ENCODE results near the gene TRIM8.

Gene TRIM8

GRCh38 chr10:102624751-102625645 is 19.3 kb upstream of the TRIM8 start:
- no peaks in the 10 kb centered on the region for H3K27me3 ChIP-seq (ENCODE audit: control insufficient read depth, low read length)
- no peaks in the 10 kb centered on the region for H3K79me2 ChIP-seq (ENCODE audit: control insufficient read depth, low read length)

DNA sequence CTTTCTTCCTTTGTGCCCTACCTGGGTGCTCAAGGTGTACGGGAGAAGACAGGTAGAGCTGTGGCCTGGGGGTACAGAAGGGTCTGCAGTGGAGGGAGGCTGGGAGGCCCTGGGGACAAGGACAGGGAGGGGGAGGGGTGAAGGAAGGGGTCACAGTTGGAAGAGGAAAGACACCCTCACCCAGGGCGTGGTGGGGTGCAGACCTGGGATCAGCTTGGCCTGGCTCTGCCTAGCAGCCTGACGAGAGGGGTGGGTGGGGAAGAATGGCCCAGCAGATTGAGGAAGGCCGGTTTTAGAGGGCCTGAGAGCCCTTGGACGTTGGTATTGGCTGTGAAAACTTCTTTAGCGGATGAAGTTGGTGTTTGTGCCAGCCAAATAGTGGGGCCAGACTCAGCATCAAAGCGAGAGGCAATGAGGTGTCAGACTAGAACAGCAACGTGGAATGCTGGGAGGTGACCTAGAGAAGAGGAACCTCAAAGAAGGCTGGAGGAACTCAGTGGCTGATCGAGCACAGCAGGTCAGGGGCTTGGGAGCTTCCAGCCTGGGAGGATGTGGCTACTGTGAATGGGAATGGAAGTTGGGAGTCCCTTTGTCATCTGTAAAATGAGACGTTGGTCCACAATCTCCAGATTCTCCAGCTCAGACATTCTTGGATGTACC is 18.1 kb upstream of the TRIM8 start:
- Histone ChIP-seq H3K79me2 (ENCODE audit: control insufficient read depth, low read length) (no peaks in the 10 kb centered on the region), H3K4me1 (ENCODE audit: control insufficient read depth, low read length) (no peaks in the 10 kb centered on the region), H3K9me3 (ENCODE audit: control insufficient read depth, insufficient read depth, low read length) (no peaks in the 10 kb centered on the region), H3K4me2 (ENCODE audit: low read length) (no peak overlapping the region), H3K9me2 (replicated peaks; ENCODE audit: control insufficient read depth, low read length) (no peaks in the 10 kb centered on the region), H3K27ac (ENCODE audit: low read depth, low read length) (no peak overlapping the region), H3F3A (ENCODE audit: control insufficient read depth, insufficient read depth) (no peaks in the 10 kb centered on the region), H4K20me1 (ENCODE audit: control insufficient read depth, insufficient read depth, low read depth, low read length) (no peaks in the 10 kb centered on the region; the same call in 1 of the 2 replicates), H3K36me3 (ENCODE audit: control insufficient read depth, low read length) (no peaks in the 10 kb centered on the region), H3K27me3 (ENCODE audit: control insufficient read depth, low read length) (no peaks in the 10 kb centered on the region), H3K4me3 (ENCODE audit: low read length) (no peak overlapping the region)
- TF ChIP-seq, protein P1, sequence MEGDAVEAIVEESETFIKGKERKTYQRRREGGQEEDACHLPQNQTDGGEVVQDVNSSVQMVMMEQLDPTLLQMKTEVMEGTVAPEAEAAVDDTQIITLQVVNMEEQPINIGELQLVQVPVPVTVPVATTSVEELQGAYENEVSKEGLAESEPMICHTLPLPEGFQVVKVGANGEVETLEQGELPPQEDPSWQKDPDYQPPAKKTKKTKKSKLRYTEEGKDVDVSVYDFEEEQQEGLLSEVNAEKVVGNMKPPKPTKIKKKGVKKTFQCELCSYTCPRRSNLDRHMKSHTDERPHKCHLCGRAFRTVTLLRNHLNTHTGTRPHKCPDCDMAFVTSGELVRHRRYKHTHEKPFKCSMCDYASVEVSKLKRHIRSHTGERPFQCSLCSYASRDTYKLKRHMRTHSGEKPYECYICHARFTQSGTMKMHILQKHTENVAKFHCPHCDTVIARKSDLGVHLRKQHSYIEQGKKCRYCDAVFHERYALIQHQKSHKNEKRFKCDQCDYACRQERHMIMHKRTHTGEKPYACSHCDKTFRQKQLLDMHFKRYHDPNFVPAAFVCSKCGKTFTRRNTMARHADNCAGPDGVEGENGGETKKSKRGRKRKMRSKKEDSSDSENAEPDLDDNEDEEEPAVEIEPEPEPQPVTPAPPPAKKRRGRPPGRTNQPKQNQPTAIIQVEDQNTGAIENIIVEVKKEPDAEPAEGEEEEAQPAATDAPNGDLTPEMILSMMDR (IDR thresholded peaks at IDR 0.05; ENCODE audit: low read depth, low read length, poor library complexity, severe bottlenecking): no peak
- no peak for TF ChIP-seq EZH2phosphoT487 (IDR thresholded peaks at IDR 0.05; ENCODE audit: borderline replicate concordance, low read length)

More at GRCh38 chr10:102624751-102625645, 19.3 kb upstream of the TRIM8 start:
- H3K4me2 ChIP-seq (ENCODE audit: low read length): no peak overlapping the region
- H3K9me3 ChIP-seq (ENCODE audit: control insufficient read depth, insufficient read depth, low read length): no peaks in the 10 kb centered on the region
- no peaks in the 10 kb centered on the region for H3K4me1 ChIP-seq (ENCODE audit: control insufficient read depth, low read length)
- no peak overlapping the region for H3K27ac ChIP-seq (ENCODE audit: low read depth, low read length)
- no peak for TF ChIP-seq EZH2phosphoT487 (IDR thresholded peaks at IDR 0.05; ENCODE audit: borderline replicate concordance, low read length)
- TF ChIP-seq, protein P1 (IDR thresholded peaks at IDR 0.05; ENCODE audit: low read depth, low read length, poor library complexity, severe bottlenecking): no peak
- H3K36me3 ChIP-seq (ENCODE audit: control insufficient read depth, low read length): no peaks in the 10 kb centered on the region
- H3K9me2 ChIP-seq (replicated peaks; ENCODE audit: control insufficient read depth, low read length): no peaks in the 10 kb centered on the region
- no peak overlapping the region for H3K4me3 ChIP-seq (ENCODE audit: low read length)
- H3F3A ChIP-seq (ENCODE audit: control insufficient read depth, insufficient read depth): no peaks in the 10 kb centered on the region
- H4K20me1 ChIP-seq (ENCODE audit: control insufficient read depth, insufficient read depth, low read depth, low read length): no peaks in the 10 kb centered on the region; the same call in 1 of the 2 replicates

DNA sequence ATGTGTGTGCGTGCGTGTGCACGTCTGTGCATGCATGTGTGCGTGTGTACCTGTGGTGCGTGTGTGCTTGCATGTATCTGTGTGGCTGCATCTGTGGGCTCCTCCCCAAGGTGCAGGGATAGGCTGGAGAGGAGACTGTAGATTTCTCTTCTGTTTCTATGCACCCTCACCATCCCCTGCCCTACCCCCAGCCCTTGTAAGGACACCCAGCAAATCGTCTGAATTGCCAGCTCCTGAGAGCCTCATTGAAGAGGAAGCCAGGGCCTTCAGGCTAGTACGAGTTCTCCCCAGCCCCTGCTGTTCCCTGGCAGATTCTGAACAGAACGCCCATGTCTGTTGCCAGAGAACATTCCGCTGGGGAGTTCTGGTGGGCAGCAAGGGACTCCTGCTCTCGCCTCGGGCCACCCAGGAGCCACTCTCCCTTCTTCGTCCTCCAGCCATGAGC is 17.0 kb upstream of the TRIM8 start:
- no peaks in the 10 kb centered on the region for H3K9me3 ChIP-seq (ENCODE audit: control insufficient read depth, insufficient read depth, low read length)
- no peak for TF ChIP-seq EZH2phosphoT487 (IDR thresholded peaks at IDR 0.05; ENCODE audit: borderline replicate concordance, low read length)
- TF ChIP-seq, protein P1 (IDR thresholded peaks at IDR 0.05; ENCODE audit: low read depth, low read length, poor library complexity, severe bottlenecking): no peak
- no peaks in the 10 kb centered on the region for H3F3A ChIP-seq (ENCODE audit: control insufficient read depth, insufficient read depth)
- H3K4me1 ChIP-seq (ENCODE audit: control insufficient read depth, low read length): no peaks in the 10 kb centered on the region
- H3K4me3 ChIP-seq (ENCODE audit: low read length): no peak overlapping the region
- H3K36me3 ChIP-seq (ENCODE audit: control insufficient read depth, low read length): no peaks in the 10 kb centered on the region
- H3K9me2 ChIP-seq (replicated peaks; ENCODE audit: control insufficient read depth, low read length): no peaks in the 10 kb centered on the region
- H3K79me2 ChIP-seq (ENCODE audit: control insufficient read depth, low read length): no peaks in the 10 kb centered on the region
- H4K20me1 ChIP-seq (ENCODE audit: control insufficient read depth, insufficient read depth, low read depth, low read length): no peaks in the 10 kb centered on the region; the same call in 1 of the 2 replicates
- H3K27me3 ChIP-seq (ENCODE audit: control insufficient read depth, low read length): no peaks in the 10 kb centered on the region
- H3K27ac ChIP-seq (ENCODE audit: low read depth, low read length): no peak overlapping the region
- H3K4me2 ChIP-seq (ENCODE audit: low read length): no peak overlapping the region
